DND-41 (cell line): ENCODE measurements around the gene ADI1.

Experiments
- ATAC-seq: fragments of 200-7000 bp; cut with Tn5 transposase; 3 replicates; pipeline ENCODE4 v1.9.1; 2021; ENCODE audit warnings: low read depth; ENCODE audit not compliant: insufficient read depth
- DNase-seq: peaks from one replicate; pipeline ENCODE4 v3.0.0-alpha.2; 2020
- H2AFZ ChIP-seq: 2 replicates; pipeline ENCODE4 v1.6.0; 2012; ENCODE audit warnings: low read depth, low read length
- H3K27ac ChIP-seq: 2 replicates; pipeline ENCODE4 v1.5.1; 2012; ENCODE audit warnings: low read length, inconsistent platforms
- H3K27me3 ChIP-seq: fragments of 200-600 bp; sonication (generic); 2 replicates; pipeline ENCODE4 v1.6.0; 2012; ENCODE audit warnings: low read length, mild to moderate bottlenecking, inconsistent platforms; ENCODE audit not compliant: insufficient read depth, poor library complexity
- H3K36me3 ChIP-seq: 2 replicates; pipeline ENCODE4 v1.5.1; 2012; ENCODE audit warnings: low read length, inconsistent platforms; ENCODE audit not compliant: insufficient read depth
- H3K4me1 ChIP-seq: 2 replicates; pipeline ENCODE4 v1.5.1; 2012; ENCODE audit warnings: mild to moderate bottlenecking, low read length; ENCODE audit not compliant: insufficient read depth
- H3K4me2 ChIP-seq: 2 replicates; pipeline ENCODE4 v1.6.0; 2012; ENCODE audit warnings: mild to moderate bottlenecking, moderate library complexity, low read length, inconsistent platforms; ENCODE audit not compliant: insufficient read depth
- H3K4me3 ChIP-seq, 2 experiments: fragments of 200-600 bp in 1 of 2; shearing (Covaris generic) in 1 of 2; 2 replicates each; pipeline ENCODE4 v1.5.1; 2012 to 2016; ENCODE audit warnings: inconsistent platforms in 2 of 2, low read length in 2 of 2, mild to moderate bottlenecking in 2 of 2, low read depth in 1 of 2, moderate library complexity in 1 of 2
- H3K79me2 ChIP-seq: 2 replicates; pipeline ENCODE4 v1.6.0; 2012; ENCODE audit warnings: low read length, inconsistent platforms; ENCODE audit not compliant: insufficient read depth
- H3K9ac ChIP-seq: 2 replicates; pipeline ENCODE4 v1.6.0; 2012; ENCODE audit warnings: low read depth, mild to moderate bottlenecking, inconsistent platforms, low read length, moderate library complexity
- H3K9me3 ChIP-seq: 2 replicates; pipeline ENCODE4 v1.5.1; 2012; ENCODE audit warnings: low read length, moderate library complexity, mild to moderate bottlenecking, inconsistent platforms; ENCODE audit not compliant: insufficient read depth, severe bottlenecking
- H4K20me1 ChIP-seq: 2 replicates; pipeline ENCODE4 v1.6.0; 2012; ENCODE audit warnings: low read length; ENCODE audit not compliant: insufficient read depth
- CTCF ChIP-seq: IDR thresholded peaks from 2 replicates; pipeline ENCODE4 v1.5.1; 2012; ENCODE audit warnings: borderline replicate concordance, low read length, moderate library complexity, mild to moderate bottlenecking; ENCODE audit not compliant: poor library complexity, severe bottlenecking; ENCODE audit errors: extremely low read depth
- EZH2 ChIP-seq: IDR thresholded peaks from 3 replicates; pipeline ENCODE4 v1.6.1; 2012; ENCODE audit warnings: borderline replicate concordance, low read depth, mild to moderate bottlenecking, moderate library complexity, low read length, inconsistent platforms; ENCODE audit not compliant: severe bottlenecking

ADI1 gene

GRCh38 chr2:3451926-3452671 lies 67.2 kb downstream of the ADI1 start:
- no peak for ATAC-seq
- Histone ChIP-seq H3K4me2 (no peak overlapping the region), H3K4me3 (no peak overlapping the region), H3K27me3 (no peaks in the 10 kb centered on the region), H3K4me1 (no peaks in the 10 kb centered on the region), H3K9me3 (no peaks in the 10 kb centered on the region), H3K36me3 (peaks cover 52% of the 10 kb centered on the region), H3K27ac (no peak overlapping the region), H3K9ac (no peak overlapping the region), H4K20me1 (peaks cover 3% of the 10 kb centered on the region; the same call in 1 of the 2 replicates), H2AFZ (no peak overlapping the region), H3K79me2 (no peaks in the 10 kb centered on the region)
- DNase-seq, result no peak
- TF ChIP-seq CTCF (no peak), EZH2 (no peak)

GRCh38 chr2:3451169-3451568 lies 68.2 kb downstream of the ADI1 start:
- Histone ChIP-seq H3K79me2 (no peaks in the 10 kb centered on the region), H3K4me2 (no peak overlapping the region), H3K9me3 (no peaks in the 10 kb centered on the region), H3K9ac (no peak overlapping the region), H3K36me3 (peaks cover 49% of the 10 kb centered on the region), H3K27me3 (no peaks in the 10 kb centered on the region), H3K4me1 (no peaks in the 10 kb centered on the region), H4K20me1 (peaks cover 3% of the 10 kb centered on the region; the same call in 1 of the 2 replicates), H3K27ac (no peak overlapping the region), H2AFZ (no peak overlapping the region), H3K4me3 (no peak overlapping the region)
- DNase-seq (no peak), ATAC-seq (no peak)
- TF ChIP-seq EZH2, result no peak
- no peak for TF ChIP-seq CTCF

- Histone ChIP-seq H3K4me2 (no peak overlapping the region), H3K4me1 (no peaks in the 10 kb centered on the region), H4K20me1 (peaks cover 3% of the 10 kb centered on the region; the same call in 1 of the 2 replicates), H2AFZ (no peak overlapping the region), H3K4me3 (no peak overlapping the region), H3K79me2 (no peaks in the 10 kb centered on the region), H3K36me3 (peaks cover 52% of the 10 kb centered on the region), H3K9me3 (no peaks in the 10 kb centered on the region), H3K27me3 (no peaks in the 10 kb centered on the region), H3K9ac (no peak overlapping the region), H3K27ac (no peak overlapping the region)
- TF ChIP-seq CTCF (no peak), EZH2 (no peak)
- ATAC-seq, result no peak
- no peak for DNase-seq
Observed at GRCh38 chr2:3450385-3451010, 68.8 kb downstream of the ADI1 start.
